Measurements from ENCODE around the gene PCDHGA1.

- TF ChIP-seq SUZ12 (IDR thresholded peaks at IDR 0.05; ENCODE audit: extremely low read depth, insufficient read depth, insufficient read length) (no peak), YY1 (IDR thresholded peaks at IDR 0.05; ENCODE audit: insufficient read depth, insufficient read length) (no peak), ZNF274 (IDR thresholded peaks at IDR 0.05; ENCODE audit: low read depth, low read length) (no peak)
These were observed 177.2 kb downstream of the PCDHGA1 start for GRCh38 chr5:141507387-141508091.
